HG03175 (cell line): ENCODE measurements around the gene GLI2.

ENCODE experiments used
- ATAC-seq: cut with Tn5 transposase; IDR thresholded peaks from one replicate; pipeline ENCODE4 v1.9.1; 2021; ENCODE audit warnings: mild to moderate bottlenecking, moderate library complexity; ENCODE audit not compliant: unreplicated experiment

Gene GLI2

GRCh38 chr2:120754067-120754960 is 18.6 kb downstream of the GLI2 start:
- ATAC-seq, result no peak

GRCh38 chr2:120758181-120759144 is 22.8 kb downstream of the GLI2 start:
- no peak for ATAC-seq

- ATAC-seq, result no peak
Measured at GRCh38 chr2:120759543-120760331, 24.1 kb downstream of the GLI2 start.

- ATAC-seq, result no peak
Measured at GRCh38 chr2:120760446-120761135, 24.9 kb downstream of the GLI2 start.

GRCh38 chr2:120761164-120761861 is 25.6 kb downstream of the GLI2 start:
- no peak for ATAC-seq

- no peak for ATAC-seq
Measured at GRCh38 chr2:120761911-120762310, 26.2 kb downstream of the GLI2 start.

- ATAC-seq, result no peak
Measured at GRCh38 chr2:120762341-120763061, 26.8 kb downstream of the GLI2 start.

- no peak for ATAC-seq
Measured at GRCh38 chr2:120763508-120763907, 27.8 kb downstream of the GLI2 start.

GRCh38 chr2:120763931-120764330 is 28.3 kb downstream of the GLI2 start:
- no peak for ATAC-seq

GRCh38 chr2:120764492-120764891 is 28.8 kb downstream of the GLI2 start:
- ATAC-seq, result no peak

GRCh38 chr2:120764991-120765677 is 29.5 kb downstream of the GLI2 start:
- no peak for ATAC-seq

- ATAC-seq, result no peak
Measured at GRCh38 chr2:120765678-120766469, 30.2 kb downstream of the GLI2 start.

- no peak for ATAC-seq
Measured at GRCh38 chr2:120766470-120767351, 31.0 kb downstream of the GLI2 start.

- ATAC-seq, result no peak
Measured at GRCh38 chr2:120767486-120768005, 31.9 kb downstream of the GLI2 start.

- no peak for ATAC-seq
Measured at GRCh38 chr2:120768112-120769048, 32.7 kb downstream of the GLI2 start.
